GM19395 (cell line): ENCODE data around the gene SHB.

Experiments used
- ATAC-seq: cut with Tn5 transposase; IDR thresholded peaks from one replicate; pipeline ENCODE4 v1.9.1; 2021; ENCODE audit warnings: mild to moderate bottlenecking, moderate library complexity; ENCODE audit not compliant: unreplicated experiment

The SHB gene

GRCh38 chr9:38026021-38026809, 42.8 kb downstream of the SHB start:
- ATAC-seq, result no peak

- ATAC-seq, result no peak
These were observed 43.9 kb downstream of the SHB start for GRCh38 chr9:38025166-38025565.

- ATAC-seq, result no peak
These were observed 44.9 kb downstream of the SHB start for GRCh38 chr9:38024036-38024681.

- ATAC-seq, result no peak
These were observed 45.4 kb downstream of the SHB start for GRCh38 chr9:38023661-38024035.

GRCh38 chr9:38022995-38023394, 46.0 kb downstream of the SHB start:
- ATAC-seq, result no peak

GRCh38 chr9:38022203-38022895, 46.7 kb downstream of the SHB start:
- no peak for ATAC-seq

GRCh38 chr9:38020151-38021076, 48.6 kb downstream of the SHB start:
- no peak for ATAC-seq

- ATAC-seq, result no peak
These were observed 49.3 kb downstream of the SHB start for GRCh38 chr9:38019731-38020130.

- ATAC-seq, result no peak
These were observed 49.9 kb downstream of the SHB start for GRCh38 chr9:38018958-38019602.

GRCh38 chr9:38018241-38018957, 50.6 kb downstream of the SHB start:
- ATAC-seq, result no peak

- ATAC-seq, result no peak
These were observed 51.2 kb downstream of the SHB start for GRCh38 chr9:38017885-38018186.

- no peak for ATAC-seq
These were observed 51.7 kb downstream of the SHB start for GRCh38 chr9:38017149-38017884.

- ATAC-seq, result no peak
These were observed 52.5 kb downstream of the SHB start for GRCh38 chr9:38016375-38017135.

GRCh38 chr9:38015906-38016305, 53.1 kb downstream of the SHB start:
- no peak for ATAC-seq

- ATAC-seq, result no peak
These were observed 53.8 kb downstream of the SHB start for GRCh38 chr9:38015266-38015665.

- ATAC-seq, result no peak
These were observed 56.1 kb downstream of the SHB start for GRCh38 chr9:38012767-38013450.

GRCh38 chr9:38011991-38012390, 57.0 kb downstream of the SHB start:
- no peak for ATAC-seq
